GM19025 (cell line): ENCODE measurements around the gene SAP25.
A peak's percentile ranks its signal among the peaks of the same experiment; 100 is the strongest.
"Not testable (repeated sequence)": the region's sequence is repeated elsewhere in the genome, so short reads cannot be mapped to it uniquely, and the experiment has no call there.

Source experiments
- ATAC-seq: cut with Tn5 transposase; IDR thresholded peaks from one replicate; pipeline ENCODE4 v1.9.1; 2021; ENCODE audit warnings: mild to moderate bottlenecking, low read depth, moderate library complexity; ENCODE audit not compliant: unreplicated experiment

SAP25 gene

DNA sequence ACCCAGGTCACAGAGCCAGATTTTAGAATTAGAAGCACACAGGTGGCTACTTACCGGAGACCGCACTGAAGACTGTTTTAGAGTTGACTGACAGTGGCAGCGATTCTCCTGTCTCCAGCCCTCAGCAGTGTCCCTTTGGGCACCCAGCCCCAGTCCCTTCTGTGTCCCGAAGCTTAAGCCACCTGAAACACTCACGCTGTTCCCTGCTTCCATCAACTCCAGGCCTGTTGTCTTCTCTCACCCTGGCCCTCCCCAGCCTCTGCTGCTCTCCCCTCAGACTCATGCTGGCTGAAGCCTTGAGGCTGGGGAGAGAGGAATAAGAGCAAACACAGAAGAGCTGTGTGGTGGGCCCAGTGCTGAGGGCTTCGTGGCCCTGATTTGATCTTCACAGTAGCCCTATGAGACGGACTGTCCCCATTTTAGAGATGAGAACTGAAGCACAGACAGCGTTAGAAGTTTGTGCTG, 10.6 kb downstream of the SAP25 start:
- ATAC-seq, result no peak

DNA sequence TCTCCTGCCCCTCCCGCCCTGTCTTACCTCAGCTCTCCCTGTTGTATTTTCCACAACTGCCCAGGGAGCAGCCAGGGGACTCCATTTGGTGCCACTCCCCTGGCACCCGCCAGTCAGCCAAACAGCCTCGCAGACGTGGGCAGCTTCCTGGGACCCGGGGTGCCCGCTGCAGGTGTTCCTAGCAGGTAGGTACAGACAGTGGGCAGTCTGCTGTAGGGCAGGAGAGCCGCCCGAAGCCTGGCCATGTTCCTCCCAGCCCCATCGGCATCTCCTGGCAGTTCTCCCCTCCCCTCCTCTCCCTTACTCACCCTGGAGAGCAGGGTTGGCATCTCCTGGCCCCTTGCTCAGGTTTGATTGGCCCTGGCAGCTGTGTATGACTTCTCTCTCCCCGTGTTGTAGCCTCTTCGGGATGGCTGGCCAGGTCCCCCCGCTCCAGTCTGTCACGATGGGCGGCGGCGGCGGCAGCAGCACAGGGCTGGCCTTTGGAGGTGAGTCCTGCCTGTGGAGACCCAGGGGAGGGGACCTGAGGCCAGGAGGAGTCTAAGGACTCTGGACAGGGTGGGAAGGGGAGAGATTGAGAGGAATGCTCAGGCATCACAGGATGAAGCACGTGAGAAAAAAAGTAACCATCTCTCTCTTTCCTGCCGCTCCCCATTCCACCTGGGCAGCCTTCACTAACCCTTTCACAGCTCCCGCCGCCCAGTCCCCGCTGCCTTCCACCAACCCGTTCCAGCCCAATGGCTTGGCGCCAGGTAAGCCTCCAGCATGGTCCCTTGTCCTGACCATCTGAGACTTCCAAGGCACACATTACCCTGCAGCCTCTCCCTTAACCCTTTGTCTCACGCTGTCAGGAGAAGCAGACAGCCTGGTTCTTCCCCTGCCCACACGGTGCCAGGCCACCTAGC, 11.3 kb downstream of the SAP25 start:
- ATAC-seq, result no peak

- no peak for ATAC-seq
These were observed 12.1 kb downstream of the SAP25 start for GRCh38 chr7:100561491-100562194.

DNA sequence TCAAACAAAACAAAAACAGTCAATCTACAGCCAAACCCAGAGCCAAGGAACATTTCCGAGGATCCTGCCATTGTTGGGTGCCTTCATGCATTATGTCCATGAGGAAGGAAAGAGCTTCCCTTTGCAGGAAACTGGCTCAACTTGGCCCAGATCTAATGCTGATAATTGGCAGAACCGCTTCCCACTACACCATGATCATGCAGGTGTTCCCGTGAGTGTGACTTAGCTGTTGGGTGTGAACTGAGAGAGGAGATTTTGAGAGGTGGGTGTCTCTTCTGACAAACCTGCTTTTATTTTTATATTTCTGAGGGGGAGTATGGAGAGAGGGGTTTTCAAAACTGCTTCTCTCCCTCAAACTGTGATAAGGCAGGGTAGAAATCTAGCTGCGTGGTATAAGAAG, 14.6 kb downstream of the SAP25 start:
- ATAC-seq, result no peak

DNA sequence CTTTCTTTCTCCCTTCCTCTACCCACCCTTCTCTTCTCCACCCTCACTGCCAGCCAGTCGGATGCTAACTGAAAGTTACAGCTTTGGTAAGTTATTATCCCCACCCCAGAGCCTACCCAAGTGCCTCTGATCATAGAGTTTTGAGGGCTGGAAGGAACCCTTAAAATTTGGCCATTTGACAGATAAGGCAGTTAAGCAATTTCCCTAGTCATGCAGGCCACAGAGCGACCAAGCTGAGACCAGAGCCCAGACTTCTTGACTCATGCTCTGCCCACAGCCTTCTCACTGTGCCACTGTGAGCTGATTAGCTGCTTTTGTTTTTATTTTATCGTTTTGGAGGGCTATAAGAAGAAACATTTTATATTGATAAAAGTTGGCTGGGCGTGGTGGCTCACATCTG, 17.2 kb downstream of the SAP25 start:
- ATAC-seq, result no peak

- no peak for ATAC-seq
These were observed 18.0 kb downstream of the SAP25 start for GRCh38 chr7:100555701-100556100.

- ATAC-seq, result no peak
These were observed 20.7 kb downstream of the SAP25 start for GRCh38 chr7:100553032-100553431.

DNA sequence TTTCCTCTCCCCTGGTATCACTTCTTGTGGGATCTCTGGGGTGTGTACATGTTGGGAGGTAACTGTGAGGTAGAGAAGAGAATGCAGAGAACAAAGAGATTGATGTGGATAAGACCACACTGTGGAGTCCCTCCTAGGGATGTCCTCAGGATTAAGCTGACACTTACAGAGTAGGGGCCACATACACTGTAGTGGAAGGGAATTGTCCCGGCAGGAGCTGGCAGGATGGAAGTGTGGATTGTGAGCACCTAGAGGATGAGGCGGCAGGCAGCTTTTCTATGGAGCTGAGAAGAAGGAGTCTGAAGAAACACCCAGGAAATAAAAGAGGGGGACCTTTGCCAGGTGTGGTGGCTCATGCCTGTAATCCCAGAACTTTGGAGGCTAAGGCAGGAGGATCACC, 21.2 kb downstream of the SAP25 start:
- no peak for ATAC-seq

GRCh38 chr7:100548446-100548845, 25.3 kb downstream of the SAP25 start:
- not testable (repeated sequence) for ATAC-seq

DNA sequence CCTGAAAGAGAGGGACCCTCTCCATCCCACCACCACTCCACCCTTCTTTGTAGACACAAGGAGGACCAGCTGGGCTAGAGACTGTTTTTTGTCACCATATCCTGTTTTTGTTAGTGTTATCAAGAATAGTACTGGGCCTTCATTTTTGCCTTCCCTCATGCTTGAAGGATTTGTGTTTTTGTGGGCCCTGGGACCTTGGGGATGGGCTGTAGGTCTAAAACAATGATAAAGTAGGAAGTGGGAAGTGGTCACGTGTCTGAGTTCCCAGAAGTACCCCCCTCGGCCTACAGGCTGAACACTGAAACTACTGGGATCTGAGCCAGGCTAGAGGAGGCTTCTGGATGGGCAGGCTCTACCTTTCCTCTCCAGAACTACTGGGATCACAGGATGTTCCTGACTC, 25.8 kb downstream of the SAP25 start:
- ATAC-seq, result no peak

- no peak for ATAC-seq
These were observed 26.5 kb downstream of the SAP25 start for GRCh38 chr7:100546926-100547800.

DNA sequence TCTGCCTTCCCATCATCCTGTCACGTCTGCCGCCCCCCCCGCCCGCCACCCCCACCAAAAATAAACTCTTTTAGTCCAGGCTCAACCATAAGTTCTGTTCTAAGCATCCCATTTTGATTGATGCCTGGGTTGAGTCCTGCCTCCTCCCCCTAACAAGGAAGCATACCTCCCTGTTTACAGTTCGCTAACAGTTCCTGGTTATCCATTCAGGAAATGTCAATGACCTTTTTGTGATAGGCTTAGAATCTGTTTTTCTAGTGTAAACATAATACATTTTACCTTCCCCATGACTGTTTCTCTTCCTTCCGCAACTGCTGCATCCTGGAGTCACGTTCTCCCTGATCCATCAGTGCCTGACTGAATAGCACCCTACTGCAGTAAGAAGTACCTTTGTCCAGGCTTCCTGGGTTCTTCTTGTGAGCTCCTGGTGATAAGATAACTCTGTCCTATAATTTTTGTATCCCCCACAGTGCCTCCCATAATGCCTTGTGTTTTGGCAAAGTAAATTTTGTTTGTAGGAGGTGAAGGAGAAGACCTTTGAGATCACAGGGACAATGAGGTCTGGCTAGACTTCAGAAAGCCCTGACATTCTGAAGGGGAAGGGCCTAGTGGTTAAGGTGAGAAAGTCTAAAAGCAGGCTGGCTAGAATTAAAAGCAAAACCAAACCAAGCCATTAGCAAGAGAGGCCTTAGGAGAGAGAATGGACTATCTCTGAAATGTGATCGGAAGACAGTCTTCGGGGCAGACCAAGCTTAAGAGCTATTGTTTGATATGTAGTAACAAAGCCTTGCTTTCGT, 27.4 kb downstream of the SAP25 start:
- peak; percentile 39 for ATAC-seq

DNA sequence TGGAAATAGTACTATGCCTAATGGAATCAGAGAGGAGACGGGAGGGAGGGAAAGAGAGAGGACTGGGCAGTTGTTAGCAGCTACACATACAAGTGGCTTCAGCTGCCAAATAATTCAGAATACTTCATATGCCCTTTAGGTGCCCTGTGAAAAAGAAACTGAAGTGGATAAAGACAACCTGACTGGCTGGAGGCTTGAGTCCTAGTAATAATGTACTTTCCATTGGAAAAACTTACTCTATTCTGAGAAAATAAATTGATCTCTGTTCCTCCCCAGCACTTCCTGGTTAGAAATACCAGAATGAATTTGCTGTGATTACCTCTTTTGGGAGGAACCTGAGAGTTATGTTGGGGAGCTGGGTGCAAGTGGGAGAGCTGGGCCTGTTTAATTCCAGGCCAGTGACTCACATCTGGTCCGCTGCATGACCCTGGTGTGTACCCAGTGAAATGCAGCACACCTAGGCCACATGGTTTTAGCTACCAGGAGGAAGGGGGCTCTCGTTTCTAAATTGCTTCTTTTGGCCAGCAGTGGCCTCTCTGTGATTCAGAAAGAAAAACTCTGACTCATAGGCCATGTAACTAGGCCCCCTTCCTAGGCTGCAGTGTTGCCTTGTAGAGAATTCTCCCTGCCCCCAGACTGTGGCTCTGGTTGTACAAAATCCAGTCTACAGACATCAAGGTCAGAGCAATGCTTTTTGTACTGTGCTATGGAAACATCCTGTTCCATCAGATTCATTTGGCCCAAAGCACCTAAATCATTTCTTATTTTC, 28.2 kb downstream of the SAP25 start:
- ATAC-seq, result peak; percentile 41

- ATAC-seq, result no peak
These were observed 28.7 kb downstream of the SAP25 start for GRCh38 chr7:100544967-100545359.

DNA sequence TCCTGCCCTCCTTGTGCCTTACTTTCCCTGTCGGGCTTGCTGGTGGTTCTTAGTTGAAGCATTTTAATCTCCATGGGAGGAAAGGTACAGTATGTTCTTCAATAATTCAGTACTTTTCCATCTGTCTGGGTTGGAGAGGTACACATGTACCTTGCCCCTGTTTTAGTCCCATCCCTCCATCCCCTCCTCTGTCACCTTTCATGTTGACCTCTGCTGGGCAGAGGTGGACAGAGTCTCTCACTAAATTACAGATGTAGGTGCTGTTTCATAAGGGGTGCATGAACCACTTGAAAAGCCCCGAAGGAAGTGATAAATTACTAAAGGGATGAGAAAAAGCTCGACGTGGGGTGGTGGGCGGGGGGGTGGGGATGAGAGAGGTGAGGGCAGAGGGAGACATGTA, 29.3 kb downstream of the SAP25 start:
- no peak for ATAC-seq

- no peak for ATAC-seq
These were observed 30.1 kb downstream of the SAP25 start for GRCh38 chr7:100543586-100543985.

GRCh38 chr7:100541309-100541708, 32.4 kb downstream of the SAP25 start:
- not testable (repeated sequence) for ATAC-seq

GRCh38 chr7:100540073-100540723, 33.5 kb downstream of the SAP25 start:
- ATAC-seq, result no peak
